ENCODE measurements around the gene SP1. TPM values are rescaled to one million over a fixed set of nuclear protein-coding genes. Genes with fewer than 3 reads are reported as not detected.

SP1 gene
- total RNA-seq, 1 donor from 2014 or later: 50.6 TPM

DNA sequence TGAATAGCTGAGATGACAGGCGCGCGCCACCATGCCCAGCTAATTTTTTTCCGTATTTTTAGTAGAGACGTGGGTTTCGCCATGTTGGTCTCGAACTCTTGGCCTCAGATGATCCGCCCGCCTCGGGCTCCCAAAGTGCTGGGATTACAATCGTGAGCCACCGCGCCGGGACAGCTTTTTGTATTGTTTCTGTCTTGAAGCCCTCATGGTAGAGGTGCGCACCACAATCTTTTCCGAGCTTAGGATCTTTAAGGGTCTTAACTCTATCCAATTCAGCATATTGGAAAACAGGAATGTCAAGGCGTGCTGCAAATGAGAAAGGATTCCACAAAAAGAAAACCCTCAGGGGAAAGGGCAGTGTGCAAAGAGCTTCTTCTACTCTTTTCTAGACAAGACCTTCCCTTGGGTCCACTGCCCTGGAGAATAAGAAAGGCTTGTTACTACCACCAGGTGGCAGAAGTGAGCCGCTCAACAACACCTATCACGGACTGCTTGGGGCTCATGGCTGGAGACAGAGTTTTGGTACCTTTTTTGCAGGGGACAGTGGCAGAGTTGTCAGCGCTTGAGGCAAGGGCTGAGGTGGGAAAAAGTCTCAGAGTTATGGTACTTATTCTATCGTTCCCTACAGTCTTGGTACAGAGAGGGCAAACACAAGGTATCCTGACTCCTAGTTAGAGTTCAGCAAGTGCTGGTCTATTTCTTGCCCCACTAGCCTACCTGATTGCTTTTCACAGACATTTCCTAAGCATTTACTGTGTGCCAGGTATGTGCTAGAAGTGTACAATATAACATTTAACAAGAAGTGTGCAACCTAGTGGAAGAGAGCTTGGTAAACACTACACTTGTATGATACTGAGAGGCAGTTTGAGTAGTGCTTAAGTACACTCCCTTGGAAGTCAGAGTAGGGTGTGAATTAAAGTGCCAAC, 27.4 kb upstream of the SP1 start:
- H3K4me1 Mint-ChIP-seq (ENCODE audit: low read depth, unreplicated experiment): no peaks in the 10 kb centered on the region
- H2AFZ ChIP-seq (ENCODE audit: low read depth, low read length): no peak overlapping the region
- H3K9me3 Mint-ChIP-seq (ENCODE audit: unreplicated experiment): no peaks in the 10 kb centered on the region
- no peaks in the 10 kb centered on the region for H3K9me3 ChIP-seq (ENCODE audit: insufficient read depth, low read depth, low read length)
- H3K27ac ChIP-seq (ENCODE audit: low read depth, low read length): no peak overlapping the region
- no peaks in the 10 kb centered on the region for H3K27me3 ChIP-seq (ENCODE audit: insufficient read depth, low read length)
- no peak overlapping the region for H3K4me3 Mint-ChIP-seq (ENCODE audit: unreplicated experiment)
- H3K27ac Mint-ChIP-seq (ENCODE audit: unreplicated experiment): no peak overlapping the region
- no peak overlapping the region for H3K4me3 ChIP-seq (ENCODE audit: insufficient read depth, low read depth, low read length)
- H3K9ac ChIP-seq (ENCODE audit: low read length): no peak overlapping the region
- H3K36me3 Mint-ChIP-seq (ENCODE audit: low read depth, unreplicated experiment): no peaks in the 10 kb centered on the region
- TF ChIP-seq, protein P1, sequence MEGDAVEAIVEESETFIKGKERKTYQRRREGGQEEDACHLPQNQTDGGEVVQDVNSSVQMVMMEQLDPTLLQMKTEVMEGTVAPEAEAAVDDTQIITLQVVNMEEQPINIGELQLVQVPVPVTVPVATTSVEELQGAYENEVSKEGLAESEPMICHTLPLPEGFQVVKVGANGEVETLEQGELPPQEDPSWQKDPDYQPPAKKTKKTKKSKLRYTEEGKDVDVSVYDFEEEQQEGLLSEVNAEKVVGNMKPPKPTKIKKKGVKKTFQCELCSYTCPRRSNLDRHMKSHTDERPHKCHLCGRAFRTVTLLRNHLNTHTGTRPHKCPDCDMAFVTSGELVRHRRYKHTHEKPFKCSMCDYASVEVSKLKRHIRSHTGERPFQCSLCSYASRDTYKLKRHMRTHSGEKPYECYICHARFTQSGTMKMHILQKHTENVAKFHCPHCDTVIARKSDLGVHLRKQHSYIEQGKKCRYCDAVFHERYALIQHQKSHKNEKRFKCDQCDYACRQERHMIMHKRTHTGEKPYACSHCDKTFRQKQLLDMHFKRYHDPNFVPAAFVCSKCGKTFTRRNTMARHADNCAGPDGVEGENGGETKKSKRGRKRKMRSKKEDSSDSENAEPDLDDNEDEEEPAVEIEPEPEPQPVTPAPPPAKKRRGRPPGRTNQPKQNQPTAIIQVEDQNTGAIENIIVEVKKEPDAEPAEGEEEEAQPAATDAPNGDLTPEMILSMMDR (IDR thresholded peaks at IDR 0.05; ENCODE audit: insufficient read depth, low read depth, low read length): peak; percentile 89
- no peak for TF ChIP-seq EZH2 (IDR thresholded peaks at IDR 0.05; ENCODE audit: insufficient read depth, low read length)
- H4K20me1 ChIP-seq (ENCODE audit: insufficient read depth, low read length): no peaks in the 10 kb centered on the region
- DNase-seq (ENCODE audit: low read depth): peak; percentile 50
- H3K36me3 ChIP-seq (ENCODE audit: insufficient read depth, low read length): no peaks in the 10 kb centered on the region
- no peaks in the 10 kb centered on the region for H3K4me1 ChIP-seq (ENCODE audit: insufficient read depth, low read length)
- no peaks in the 10 kb centered on the region for H3K79me2 ChIP-seq (ENCODE audit: insufficient read depth, low read length)
- no peak for FAIRE-seq
- H3K27me3 Mint-ChIP-seq (ENCODE audit: low read depth, unreplicated experiment): no peaks in the 10 kb centered on the region
- H3K4me2 ChIP-seq (ENCODE audit: low read length): no peak overlapping the region

DNA sequence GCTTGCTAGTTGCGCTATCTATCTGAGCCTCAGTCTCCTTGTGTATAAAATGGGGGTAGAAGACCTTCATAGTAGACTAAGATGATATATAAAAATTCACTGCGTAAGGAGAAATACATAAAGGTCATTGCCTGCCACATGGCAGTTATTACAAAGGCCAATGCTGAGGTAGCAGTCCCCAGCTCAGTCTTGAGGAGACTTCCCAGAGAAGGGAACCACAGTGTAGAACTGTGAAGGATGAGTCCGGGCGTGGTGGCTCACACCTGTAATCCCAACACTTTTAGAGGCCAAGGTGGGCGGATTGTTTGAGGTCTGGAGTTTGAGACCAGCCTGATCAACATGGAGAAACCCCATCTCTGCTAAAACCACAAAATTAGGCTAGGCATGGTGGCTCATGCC, 26.7 kb upstream of the SP1 start:
- no peaks in the 10 kb centered on the region for H3K9me3 Mint-ChIP-seq (ENCODE audit: unreplicated experiment)
- H3K9me3 ChIP-seq (ENCODE audit: insufficient read depth, low read depth, low read length): no peaks in the 10 kb centered on the region

More for the DNA sequence above, 26.7 kb upstream of the SP1 start:
- no peak overlapping the region for H3K4me3 Mint-ChIP-seq (ENCODE audit: unreplicated experiment)
- no peak overlapping the region for H3K27ac ChIP-seq (ENCODE audit: low read depth, low read length)
- no peaks in the 10 kb centered on the region for H3K79me2 ChIP-seq (ENCODE audit: insufficient read depth, low read length)
- no peaks in the 10 kb centered on the region for H4K20me1 ChIP-seq (ENCODE audit: insufficient read depth, low read length)
- H3K9ac ChIP-seq (ENCODE audit: low read length): no peak overlapping the region
- DNase-seq (ENCODE audit: low read depth): no peak
- no peaks in the 10 kb centered on the region for H3K27me3 ChIP-seq (ENCODE audit: insufficient read depth, low read length)
- TF ChIP-seq EZH2 (IDR thresholded peaks at IDR 0.05; ENCODE audit: insufficient read depth, low read length): no peak
- TF ChIP-seq, protein P1 (IDR thresholded peaks at IDR 0.05; ENCODE audit: insufficient read depth, low read depth, low read length): no peak
- H3K36me3 Mint-ChIP-seq (ENCODE audit: low read depth, unreplicated experiment): no peaks in the 10 kb centered on the region
- FAIRE-seq: no peak
- H3K4me3 ChIP-seq (ENCODE audit: insufficient read depth, low read depth, low read length): no peak overlapping the region
- H3K4me1 Mint-ChIP-seq (ENCODE audit: low read depth, unreplicated experiment): no peaks in the 10 kb centered on the region
- no peak overlapping the region for H3K27ac Mint-ChIP-seq (ENCODE audit: unreplicated experiment)
- H2AFZ ChIP-seq (ENCODE audit: low read depth, low read length): no peak overlapping the region
- H3K36me3 ChIP-seq (ENCODE audit: insufficient read depth, low read length): no peaks in the 10 kb centered on the region
- no peaks in the 10 kb centered on the region for H3K4me1 ChIP-seq (ENCODE audit: insufficient read depth, low read length)
- H3K27me3 Mint-ChIP-seq (ENCODE audit: low read depth, unreplicated experiment): no peaks in the 10 kb centered on the region
- H3K4me2 ChIP-seq (ENCODE audit: low read length): no peak overlapping the region
